K562 (cell line): ENCODE data around the gene PHF10. TPM values are rescaled to one million over a fixed set of nuclear protein-coding genes. Genes with fewer than 3 reads are reported as not detected.

Source experiments
- AFF1 ChIP-seq, 2 experiments: fragments of 450-650 bp; IDR thresholded peaks; 2 replicates each; pipeline ENCODE4 v1.6.1; 2018; ENCODE audit warnings: mild to moderate bottlenecking in 2 of 2, low read depth in 1 of 2; ENCODE audit not compliant: partially characterized antibody in 2 of 2
- BRD4 ChIP-seq: fragments of 200-600 bp; sonication (generic); IDR thresholded peaks from 2 replicates; pipeline ENCODE4 v1.6.1; 2017; ENCODE audit warnings: inconsistent platforms
- CBX2 ChIP-seq: fragments of 200-600 bp; sonication (generic); IDR thresholded peaks from one replicate; pipeline ENCODE4 v1.6.1; 2012; ENCODE audit warnings: mild to moderate bottlenecking, low read length, inconsistent platforms; ENCODE audit not compliant: insufficient read depth, poor library complexity, severe bottlenecking
- ERF ChIP-seq: fragments of 450-650 bp; formaldehyde crosslinking; IDR thresholded peaks from 2 replicates; pipeline ENCODE4 v1.4.0; 2020; ENCODE audit warnings: mild to moderate bottlenecking, mixed read lengths
- KDM2B ChIP-seq: fragments of 250-450 bp; sonication (Bioruptor Pico); IDR thresholded peaks from 2 replicates; pipeline ENCODE4 v1.8.0; 2021; ENCODE audit warnings: mild to moderate bottlenecking, moderate library complexity
- MECOM ChIP-seq: fragments of 250-450 bp; sonication (Bioruptor Pico); IDR thresholded peaks from 2 replicates; pipeline ENCODE4 v1.8.0; 2022; ENCODE audit warnings: inconsistent platforms
- PTBP1 ChIP-seq: fragments of 200-400 bp; formaldehyde crosslinking; IDR thresholded peaks from 2 replicates; pipeline ENCODE4 v1.6.1; 2017; ENCODE audit warnings: low read depth, low read length
- RB1 ChIP-seq: fragments of 450-650 bp; IDR thresholded peaks from 2 replicates; pipeline ENCODE4 v1.6.1; 2017; ENCODE audit warnings: low read depth, mild to moderate bottlenecking
- RBM22 ChIP-seq: fragments of 200-400 bp; formaldehyde crosslinking; IDR thresholded peaks from 2 replicates; pipeline ENCODE4 v1.6.1; 2018; ENCODE audit warnings: low read length, low read depth; ENCODE audit not compliant: poor library complexity, severe bottlenecking
- REST ChIP-seq, 2 experiments: fragments of 450-650 bp; formaldehyde crosslinking in 1 of 2; IDR thresholded peaks; 2 replicates each; pipeline versions ENCODE4 v1.4.0 to v1.6.1; 2014 to 2020; ENCODE audit warnings: mild to moderate bottlenecking in 2 of 2, borderline replicate concordance in 1 of 2, low read depth in 1 of 2
- SP2 ChIP-seq: IDR thresholded peaks from 2 replicates; pipeline ENCODE4 v1.6.1; 2011; ENCODE audit warnings: mild to moderate bottlenecking, low read depth, low read length, moderate library complexity; ENCODE audit not compliant: poor library complexity, severe bottlenecking; ENCODE audit errors: extremely low read depth
- SREBF2 ChIP-seq: sonication (generic); formaldehyde crosslinking; IDR thresholded peaks from 2 replicates; pipeline ENCODE4 v1.4.0; 2020; ENCODE audit warnings: mild to moderate bottlenecking, missing genetic modification reagents
- ZFP30 ChIP-seq: fragments of 250-450 bp; sonication (Bioruptor Pico); IDR thresholded peaks from 2 replicates; pipeline ENCODE4 v1.8.0; 2022; ENCODE audit warnings: moderate library complexity, mild to moderate bottlenecking, inconsistent platforms, borderline replicate concordance
- polyA plus RNA-seq, 8 experiments: library from polyadenylated mRNA; depleted of rRNA in 4 of 8; stranded (reverse) in 5 of 8; unstranded in 3 of 8; fragments of >200 nt; fragmentation: Nextera tagmentation in 2 of 8; fragmentation: Illumina TruSeq in 1 of 8; extraction: Ambion mirVana in 2 of 8; extraction: Trizol in 1 of 8; gene quantifications; 2 replicates each; pipeline versions ENCODE4 v1.2.1 to v1.2.3, GENCODE V29; 2011 to 2014; ENCODE audit warnings: inconsistent platforms in 1 of 8, missing spikeins in 1 of 8
- total RNA-seq, 7 experiments: library from RNA; depleted of rRNA in 6 of 7; stranded (reverse); fragments of >200 nt in 6 of 7; fragmentation: Illumina TruSeq in 2 of 7; extraction: Trizol in 2 of 7; gene quantifications; 2 replicates each; pipeline versions ENCODE4 v1.2.1 to v1.2.3, GENCODE V29; 2011 to 2021; ENCODE audit warnings: low replicate concordance in 1 of 7

PHF10 gene
- total and polyA plus RNA-seq, 9 of the 15 experiments (the other 6 are each of a cell fraction or from before 2014, with no cell fraction given): 23.9 to 88.9 (median 46.0) TPM

- no peak for TF ChIP-seq REST (IDR thresholded peaks at IDR 0.05; ENCODE audit: borderline replicate concordance)
- peak; percentile 69; the same call in 1 of the 2 replicates for TF ChIP-seq REST (CRISPR knock-in tag; IDR thresholded peaks at IDR 0.05; ENCODE audit: low read depth)
- TF ChIP-seq SP2: no peak
- peak; percentile 2 for TF ChIP-seq RBM22
- TF ChIP-seq ZFP30 (CRISPR knock-in tag): no peak
- no peak for TF ChIP-seq BRD4
- TF ChIP-seq SREBF2: no peak
- TF ChIP-seq RB1: peak; percentile 89
- peak; percentile 56; the same call in 1 of the 2 replicates for TF ChIP-seq ERF (CRISPR knock-in tag)
- TF ChIP-seq CBX2: no peak
- no peak for TF ChIP-seq AFF1 (IDR thresholded peaks at IDR 0.05; ENCODE audit: low read depth in 1 of 2, partially characterized antibody in 2 of 2)
- no peak for TF ChIP-seq MECOM (CRISPR knock-in tag)
- TF ChIP-seq PTBP1: no peak
- TF ChIP-seq KDM2B: no peak; the same call in 1 of the 2 replicates
Observed at GRCh38 chr6:169723991-169724493, 258 bp downstream of the PHF10 start (continued).
